Small intestine (tissue), 7 donors: ENCODE data around the gene EXOC4. TPM values are rescaled to one million over a fixed set of nuclear protein-coding genes. Genes with fewer than 3 reads are reported as not detected.

ENCODE experiments used
- DNase-seq, 2 donors: peaks; one replicate each; pipeline versions ENCODE4 v3.0.0 to v3.0.0-alpha.2; 2013
- FAIRE-seq: peaks from 2 replicates; lab custom pipeline; 2012; peaks lifted over from hg19 to GRCh38; lab: Jason Lieb, UNC
- H3K27ac ChIP-seq, 3 donors: one replicate each; pipeline ENCODE4 v1.5.1; 2013; ENCODE audit warnings: low read length in 2 of 3, mild to moderate bottlenecking in 2 of 3, control low read depth in 1 of 3, inconsistent platforms in 1 of 3, low read depth in 1 of 3, moderate library complexity in 1 of 3
- H3K27me3 ChIP-seq, 3 donors: one replicate each; pipeline ENCODE4 v1.6.1; 2013; ENCODE audit warnings: low read length in 3 of 3, inconsistent platforms in 1 of 3; ENCODE audit not compliant: control insufficient read depth in 3 of 3, insufficient read depth in 3 of 3
- H3K36me3 ChIP-seq, 3 donors: one replicate each; pipeline ENCODE4 v1.6.1; 2013; ENCODE audit warnings: low read length in 3 of 3, inconsistent platforms in 1 of 3, low read depth in 1 of 3, mild to moderate bottlenecking in 1 of 3, moderate library complexity in 1 of 3; ENCODE audit not compliant: control insufficient read depth in 3 of 3, insufficient read depth in 2 of 3
- H3K4me1 ChIP-seq, 3 donors: one replicate each; pipeline ENCODE4 v1.6.1; 2013; ENCODE audit warnings: low read length in 2 of 3, inconsistent platforms in 1 of 3, low read depth in 1 of 3, mild to moderate bottlenecking in 1 of 3, moderate library complexity in 1 of 3; ENCODE audit not compliant: control insufficient read depth in 3 of 3, insufficient read depth in 2 of 3
- H3K4me3 ChIP-seq, 3 donors: one replicate each; pipeline ENCODE4 v1.5.1; 2013; ENCODE audit warnings: low read length in 3 of 3, control low read depth in 1 of 3, inconsistent platforms in 1 of 3, low read depth in 1 of 3, mild to moderate bottlenecking in 1 of 3, moderate library complexity in 1 of 3
- H3K9me3 ChIP-seq, 2 donors: one replicate each; pipeline ENCODE4 v1.6.1; 2013; ENCODE audit warnings: low read depth in 1 of 2, low read length in 1 of 2; ENCODE audit not compliant: control insufficient read depth in 2 of 2, insufficient read depth in 1 of 2
- WGBS, 3 donors: extraction: QIAGEN DNeasy Blood & Tissue Kit; methylation state at CpG; one replicate each; pipeline ENCODE4 v1.1.7; 2013; 5-methylcytosine and 5-hydroxymethylcytosine counted together
- polyA plus RNA-seq, 4 donors: library from polyadenylated mRNA; stranded (reverse) in 3 of 4; unstranded in 1 of 4; fragments of 200-250 nt in 3 of 4; fragments of 120-200 nt in 1 of 4; gene quantifications; one replicate each; pipeline versions ENCODE4 v1.2.1 to v1.2.3, GENCODE V29; 2013
- donor health status: healthy with polysubstance abuse.
- donor health status: control.
- donor health status: control.
- donor health status: Bipolar disorder and iron deficiency.
- donor health status: healthy.

The EXOC4 gene
- polyA plus RNA-seq, 4 donors: 10.5 to 46.8 (median 18.8) TPM

DNA sequence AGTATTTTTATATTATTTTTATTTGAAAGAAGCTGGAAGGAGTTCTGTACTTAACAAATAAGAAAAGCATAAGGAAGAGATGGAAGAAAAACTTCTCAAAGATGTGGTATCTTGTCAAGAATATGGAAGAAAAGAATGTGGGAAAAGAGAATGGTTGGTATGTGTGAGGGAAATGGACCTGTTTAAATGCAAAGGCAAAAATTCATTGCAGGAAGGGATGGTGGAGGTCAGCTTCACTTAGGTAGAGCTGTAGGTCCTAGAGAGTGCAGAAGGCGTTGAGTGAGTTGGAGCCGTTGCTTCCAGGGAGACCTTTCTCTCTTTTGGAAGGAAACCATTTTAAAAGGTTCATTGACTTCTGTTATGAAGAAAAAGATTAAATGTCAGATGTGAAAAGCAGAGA, 107.3 kb downstream of the EXOC4 start:
- WGBS, 3 donors: 97 to 99% (median 97%) methylated on average over 2 of the region's 2 CpGs

DNA sequence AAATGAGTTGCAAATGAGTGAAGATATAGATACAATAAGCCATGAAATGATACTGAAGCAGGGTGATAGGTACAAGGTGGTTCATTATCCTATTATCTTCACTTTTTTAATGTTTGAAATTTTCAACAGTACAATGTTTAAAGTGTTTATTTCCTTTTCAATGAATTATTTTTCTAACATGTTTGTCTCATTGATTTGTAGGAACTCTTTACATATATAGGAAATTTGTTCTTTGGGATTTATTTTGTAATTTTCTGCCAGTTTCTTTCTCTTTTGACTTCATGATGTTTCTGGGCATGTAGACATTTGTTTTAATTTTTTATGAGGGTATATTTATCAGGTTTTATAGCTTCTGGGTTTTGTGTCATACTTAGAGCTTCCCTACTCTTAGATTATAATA, 108.9 kb downstream of the EXOC4 start:
- DNase-seq: no peak
- FAIRE-seq: peak; percentile 15

More for the DNA sequence above, 107.3 kb downstream of the EXOC4 start:
- no peaks in the 10 kb centered on the region for H3K27me3 ChIP-seq
- DNase-seq (no peak), FAIRE-seq (no peak)
- H3K27ac ChIP-seq: no peak overlapping the region
- H3K36me3 ChIP-seq: peaks cover 0 to 10% (median 2%) of the 10 kb centered on the region in 3 donors
- H3K4me3 ChIP-seq: no peak overlapping the region
- no peaks in the 10 kb centered on the region for H3K4me1 ChIP-seq
- H3K9me3 ChIP-seq: no peaks in the 10 kb centered on the region

DNA sequence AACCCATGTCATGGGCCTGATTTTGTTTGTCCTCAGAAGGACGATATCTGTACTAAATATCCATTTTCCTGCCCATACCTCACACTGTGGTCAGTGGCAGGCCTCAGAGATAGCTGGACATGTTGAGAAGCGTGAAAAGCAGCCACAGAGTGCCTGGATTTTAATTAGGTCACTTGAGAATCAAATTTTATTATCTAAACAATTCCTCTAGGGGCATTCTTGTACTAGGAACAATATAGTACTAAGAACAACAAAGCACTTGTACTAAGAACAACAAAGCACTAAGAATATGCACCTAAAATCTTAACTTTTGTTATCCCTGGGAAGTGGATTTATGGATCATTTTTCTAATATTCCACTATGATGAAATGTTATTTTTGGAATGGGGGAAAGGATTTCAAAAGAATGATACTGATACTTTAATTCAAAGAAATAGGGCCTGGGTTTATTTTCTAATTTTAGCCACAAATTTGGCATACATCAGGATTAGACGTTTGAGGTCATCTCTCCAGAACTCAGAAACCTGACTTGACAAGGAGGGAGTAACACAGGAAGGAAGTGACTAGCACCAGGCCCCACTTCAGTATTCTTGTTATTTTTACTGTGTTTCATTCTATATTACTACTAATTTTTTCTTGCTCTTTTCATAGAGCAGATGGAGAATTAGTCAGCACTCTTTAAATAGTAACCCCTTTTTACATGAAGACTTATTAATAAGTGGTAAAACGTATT, 112.2 kb downstream of the EXOC4 start:
- Histone ChIP-seq H3K27ac (no peak overlapping the region), H3K4me3 (no peak overlapping the region), H3K9me3 (no peaks in the 10 kb centered on the region), H3K27me3 (no peaks in the 10 kb centered on the region), H3K4me1 (no peaks in the 10 kb centered on the region), H3K36me3 (peaks cover 0 to 2% (median 0%) of the 10 kb centered on the region in 3 donors)
- FAIRE-seq: no peak
- 65 to 85% (median 75%) methylated on average over 4 of the region's 4 CpGs for WGBS, 3 donors
- DNase-seq: no peak

More for the DNA sequence above, 108.9 kb downstream of the EXOC4 start:
- Histone ChIP-seq H3K36me3 (peaks cover 0 to 5% (median 2%) of the 10 kb centered on the region in 3 donors), H3K27me3 (no peaks in the 10 kb centered on the region), H3K27ac (no peak overlapping the region), H3K4me1 (no peaks in the 10 kb centered on the region), H3K9me3 (no peaks in the 10 kb centered on the region), H3K4me3 (no peak overlapping the region)

DNA sequence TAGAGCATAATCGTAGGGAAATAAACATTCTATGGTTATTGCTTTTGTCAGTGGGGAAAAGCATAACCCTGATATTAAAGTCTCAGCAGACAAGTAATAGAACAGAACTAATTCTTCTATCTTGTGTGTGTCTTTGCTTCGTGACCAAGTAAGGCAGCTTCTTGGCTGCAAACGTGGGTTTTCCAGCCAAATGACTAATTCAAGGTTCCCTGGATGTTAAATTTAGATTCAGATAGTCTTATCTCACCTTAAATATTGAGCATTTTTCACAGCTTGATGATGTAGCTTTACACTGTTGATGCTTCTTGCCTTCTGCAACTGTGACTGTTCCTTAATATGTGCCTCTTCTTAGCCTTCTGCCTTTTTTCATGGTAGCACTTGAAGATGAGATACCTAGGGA, 113.0 kb downstream of the EXOC4 start:
- Histone ChIP-seq H3K36me3 (no peaks in the 10 kb centered on the region), H3K27ac (no peak overlapping the region), H3K4me3 (no peak overlapping the region), H3K9me3 (no peaks in the 10 kb centered on the region), H3K27me3 (no peaks in the 10 kb centered on the region), H3K4me1 (no peaks in the 10 kb centered on the region)
- no peak for DNase-seq
- no peak for FAIRE-seq
- 71 to 75% (median 72%) methylated on average over 3 of the region's 3 CpGs for WGBS, 3 donors

DNA sequence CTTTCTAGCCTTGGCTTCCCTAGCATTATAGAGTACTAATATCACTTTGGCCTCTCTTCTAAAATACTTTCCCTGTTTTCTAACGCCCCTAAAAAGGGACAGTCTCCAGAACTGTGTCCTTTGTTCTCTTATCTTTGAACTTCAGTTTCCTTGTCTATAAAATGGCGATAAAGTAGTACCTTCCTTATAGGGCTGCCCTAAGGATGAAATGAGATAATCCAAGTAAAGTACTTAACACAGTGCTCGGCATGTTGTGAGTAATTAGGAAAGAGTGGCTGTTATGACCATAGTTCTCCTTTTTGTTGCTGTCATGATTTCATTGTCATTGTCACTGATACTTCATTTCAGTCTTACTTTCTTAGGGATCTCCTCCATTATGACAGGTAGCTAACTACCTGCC, 114.7 kb downstream of the EXOC4 start:
- 25 to 63% (median 40%) methylated on average over 3 of the region's 3 CpGs for WGBS, 3 donors
- Histone ChIP-seq H3K36me3 (no peaks in the 10 kb centered on the region), H3K4me1 (no peaks in the 10 kb centered on the region), H3K9me3 (no peaks in the 10 kb centered on the region), H3K27ac (no peak overlapping the region), H3K4me3 (no peak overlapping the region), H3K27me3 (no peaks in the 10 kb centered on the region)
- FAIRE-seq (no peak), DNase-seq (peak in 1 of 2 donors; percentile 5)

DNA sequence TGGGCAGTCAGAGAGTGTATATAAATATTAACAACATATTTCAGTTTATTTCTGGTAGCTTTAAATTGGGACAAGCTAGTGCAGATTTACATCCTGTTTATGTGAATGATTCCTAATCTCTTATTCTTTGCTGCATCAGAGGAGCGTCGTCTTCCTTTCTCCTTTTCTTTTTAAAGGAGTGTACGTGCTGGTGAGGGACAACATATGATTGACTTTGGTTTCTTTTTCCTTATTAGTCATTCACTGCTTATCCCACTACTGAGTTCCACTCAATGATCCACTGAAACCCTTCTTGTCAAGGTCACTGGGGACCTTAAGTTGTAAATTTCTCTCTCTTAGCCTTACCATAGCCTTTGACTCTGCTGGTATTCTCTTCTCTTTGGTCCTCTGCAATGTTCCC, 116.3 kb downstream of the EXOC4 start:
- no peak for FAIRE-seq
- no peak overlapping the region for H3K4me3 ChIP-seq
- 79 to 89% (median 79%) methylated on average over 3 of the region's 3 CpGs for WGBS, 3 donors
- no peak for DNase-seq
- no peaks in the 10 kb centered on the region for H3K36me3 ChIP-seq
- H3K27ac ChIP-seq: no peak overlapping the region
- no peaks in the 10 kb centered on the region for H3K4me1 ChIP-seq
- H3K9me3 ChIP-seq: no peaks in the 10 kb centered on the region
- no peaks in the 10 kb centered on the region for H3K27me3 ChIP-seq

DNA sequence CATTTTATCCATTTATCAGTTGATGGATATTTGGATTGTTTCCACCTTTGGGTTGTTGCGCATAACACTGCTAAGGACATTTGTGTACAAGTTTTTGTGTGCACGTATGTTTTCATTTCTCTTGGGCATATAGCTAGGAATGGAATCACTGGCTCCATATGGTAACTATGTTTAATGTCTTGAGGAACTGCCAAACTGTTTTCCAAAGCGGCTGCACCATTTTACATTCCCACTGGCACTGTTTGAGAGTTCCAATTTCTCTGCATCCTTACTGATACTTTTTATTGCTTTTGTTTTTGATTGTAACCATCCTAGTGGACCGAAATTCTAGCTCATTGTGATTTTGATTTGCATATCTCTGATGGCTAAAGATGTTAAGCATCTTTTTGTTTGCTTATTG, 118.7 kb downstream of the EXOC4 start:
- no peaks in the 10 kb centered on the region for H3K4me1 ChIP-seq
- FAIRE-seq: no peak
- no peak for DNase-seq
- no peak overlapping the region for H3K4me3 ChIP-seq
- H3K27me3 ChIP-seq: no peaks in the 10 kb centered on the region
- H3K27ac ChIP-seq: no peak overlapping the region
- H3K9me3 ChIP-seq: no peaks in the 10 kb centered on the region
- 95 to 98% (median 97%) methylated on average over 4 of the region's 4 CpGs for whole genome bisulfite sequencing, 3 donors
- H3K36me3 ChIP-seq: peaks cover 0 to 3% (median 0%) of the 10 kb centered on the region in 3 donors

DNA sequence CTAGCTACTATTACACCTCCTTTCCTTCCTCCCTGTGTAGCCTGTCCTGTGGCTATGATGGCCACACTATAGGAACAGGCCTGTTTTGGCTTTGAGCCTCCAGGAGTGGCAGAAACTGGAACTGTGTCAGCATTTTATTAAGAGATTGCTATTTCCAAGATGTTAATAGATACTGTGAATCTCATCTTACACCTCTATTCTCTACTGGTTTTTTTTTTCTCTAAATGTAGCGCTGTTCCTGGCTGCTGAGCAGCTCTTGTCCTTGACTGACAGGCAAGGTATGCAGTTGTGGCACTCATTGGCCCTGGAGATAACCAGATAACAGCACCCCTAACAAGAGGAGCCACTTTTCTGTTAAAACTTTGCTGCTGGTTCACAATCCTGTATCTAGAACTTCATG, 119.5 kb downstream of the EXOC4 start:
- H3K4me1 ChIP-seq: no peaks in the 10 kb centered on the region
- no peaks in the 10 kb centered on the region for H3K9me3 ChIP-seq
- H3K27me3 ChIP-seq: no peaks in the 10 kb centered on the region
- peaks cover 0 to 3% (median 0%) of the 10 kb centered on the region in 3 donors for H3K36me3 ChIP-seq
- 93 to 100% (median 98%) methylated on average over 1 of the region's 1 CpG for WGBS, 3 donors
- no peak overlapping the region for H3K27ac ChIP-seq
- DNase-seq (no peak), FAIRE-seq (no peak)
- no peak overlapping the region for H3K4me3 ChIP-seq

DNA sequence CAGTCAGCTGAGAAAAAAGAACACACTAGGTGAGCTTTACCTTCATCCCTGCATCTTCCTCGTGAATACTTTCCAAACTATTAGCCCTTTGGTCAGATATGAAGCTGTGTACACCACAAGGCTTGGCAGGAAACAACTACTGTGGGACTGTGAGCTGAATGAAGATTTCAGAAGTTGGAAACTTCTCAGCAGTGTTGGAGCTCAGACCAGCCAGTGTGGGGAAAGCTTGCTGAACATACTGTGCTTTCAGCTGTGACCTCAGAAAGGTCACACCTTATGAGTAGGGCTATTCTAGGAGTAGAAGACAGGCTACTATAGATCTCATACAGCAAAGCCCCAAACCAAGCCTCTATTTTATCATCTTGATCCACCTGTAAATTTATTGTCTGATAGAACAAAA, 123.6 kb downstream of the EXOC4 start:
- no peak overlapping the region for H3K27ac ChIP-seq
- H3K4me1 ChIP-seq: no peaks in the 10 kb centered on the region
- no peak for FAIRE-seq
- no peak overlapping the region for H3K4me3 ChIP-seq
- peaks cover 0 to 6% (median 0%) of the 10 kb centered on the region in 3 donors for H3K36me3 ChIP-seq
- WGBS, 3 donors: 78 to 93% (median 89%) methylated on average over 1 of the region's 1 CpG
- DNase-seq: no peak
- H3K27me3 ChIP-seq: no peaks in the 10 kb centered on the region
- no peaks in the 10 kb centered on the region for H3K9me3 ChIP-seq
